K562 treated with DMSO at 1 percent for 48 hours (cell line): ENCODE results near the gene RILP. TPM values are rescaled to one million over a fixed set of nuclear protein-coding genes. Genes with fewer than 3 reads are reported as not detected.

ENCODE experiments used
- total RNA-seq: library from RNA; unstranded; fragments of 300-600 nt; gene quantifications from 2 replicates; pipeline ENCODE4 v1.2.3, GENCODE V29; 2022; ENCODE audit warnings: low replicate concordance; ENCODE audit errors: extremely low read depth

RILP gene, protein sequence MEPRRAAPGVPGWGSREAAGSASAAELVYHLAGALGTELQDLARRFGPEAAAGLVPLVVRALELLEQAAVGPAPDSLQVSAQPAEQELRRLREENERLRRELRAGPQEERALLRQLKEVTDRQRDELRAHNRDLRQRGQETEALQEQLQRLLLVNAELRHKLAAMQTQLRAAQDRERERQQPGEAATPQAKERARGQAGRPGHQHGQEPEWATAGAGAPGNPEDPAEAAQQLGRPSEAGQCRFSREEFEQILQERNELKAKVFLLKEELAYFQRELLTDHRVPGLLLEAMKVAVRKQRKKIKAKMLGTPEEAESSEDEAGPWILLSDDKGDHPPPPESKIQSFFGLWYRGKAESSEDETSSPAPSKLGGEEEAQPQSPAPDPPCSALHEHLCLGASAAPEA
- not detected in 2 replicates for total RNA-seq

GRCh38 chr17:1649844-1650501 lies at the start of gene RILP:
Gene RILP (minus strand): TSS chr17:1649866. CDS start chr17:1649804, 62 bp downstream.

GRCh38 chr17:1684378-1685189 lies 34.9 kb upstream of the RILP start, which contains the start of gene PRPF8:
Gene PRPF8 (minus strand): TSS chr17:1684867. CDS start chr17:1684571, 296 bp downstream.

DNA sequence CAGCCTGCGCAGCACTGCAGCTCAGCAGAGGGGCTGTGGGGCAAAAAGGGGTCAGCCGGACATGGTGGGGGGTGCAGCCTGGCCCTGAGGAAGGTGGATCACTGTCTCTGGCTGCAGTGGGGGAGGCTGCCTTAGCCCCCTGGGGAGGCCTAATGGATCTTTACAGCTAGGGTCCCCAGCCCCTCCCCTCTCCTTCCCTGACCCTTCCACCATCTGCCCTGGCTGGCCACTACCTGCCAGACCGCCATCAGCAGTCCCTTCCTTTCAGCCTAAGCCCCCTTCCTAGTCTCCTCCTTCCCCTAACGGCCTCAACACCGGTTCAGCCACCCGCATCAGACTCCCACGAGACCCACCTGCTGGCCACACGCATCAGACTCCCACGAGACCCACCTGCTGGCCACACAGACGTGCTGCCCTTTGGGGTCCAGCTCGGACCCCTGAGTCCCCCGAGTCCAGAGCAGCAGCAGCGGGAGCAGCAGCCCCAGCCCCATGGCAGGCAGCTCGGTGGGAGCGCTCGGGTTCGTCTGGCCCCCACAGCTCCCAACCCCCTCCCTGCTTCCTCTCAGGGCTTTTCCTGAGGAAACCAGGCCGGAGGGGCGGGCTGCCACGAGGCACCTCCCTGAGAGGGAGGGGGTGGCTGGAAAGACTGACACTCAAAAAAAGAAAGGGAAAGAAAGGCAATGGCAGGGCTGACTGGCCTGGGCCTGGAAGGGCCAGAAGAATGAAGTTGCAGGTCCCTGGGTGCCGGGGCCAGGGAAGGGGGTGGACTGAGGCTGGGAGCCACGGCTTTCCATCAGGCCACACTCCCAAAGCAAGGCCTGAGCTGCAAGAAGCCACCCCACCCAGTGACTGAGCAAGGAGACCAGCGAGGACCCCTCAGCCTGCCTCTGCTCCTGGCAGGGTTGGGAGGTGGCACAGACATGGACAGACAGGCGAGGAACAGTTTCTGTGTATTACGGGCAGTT lies 4.2 kb downstream of the RILP start, which contains the start of gene SCARF1:
Gene SCARF1, minus strand, starts transcription at position 526 of the 965 bp plus-strand sequence. Its CDS starts 35 bp downstream, at position 491.

GRCh38 chr17:1627982-1628855 lies 21.4 kb downstream of the RILP start, which contains the start of gene SLC43A2:
Gene SLC43A2 (minus strand): TSS chr17:1628834. CDS start chr17:1627874, 960 bp downstream.

Other genes with a start within 250 kb of the RILP start
- gene YWHAE, start 249.6 kb downstream of the RILP start, total RNA-seq: 579 TPM in 1 of 2 replicates, not detected in the other
- not detected in 2 replicates for gene CRK, start 193.6 kb downstream of the RILP start, total RNA-seq
- gene MYO1C, start 157.2 kb downstream of the RILP start, total RNA-seq: not detected in 2 replicates
- not detected in 2 replicates for gene INPP5K, start 133.3 kb downstream of the RILP start, total RNA-seq
- not detected in 2 replicates for gene PITPNA, start 87.1 kb downstream of the RILP start, total RNA-seq
- not detected in 2 replicates for gene SLC43A2, start 21.0 kb downstream of the RILP start, total RNA-seq
- gene SCARF1, start 4.1 kb downstream of the RILP start, total RNA-seq: not detected in 2 replicates
- gene PRPF8, start 35.0 kb upstream of the RILP start, total RNA-seq: 461 TPM in 1 of 2 replicates, not detected in the other
- not detected in 2 replicates for gene TLCD2, start 60.5 kb upstream of the RILP start, total RNA-seq
- not detected in 2 replicates for gene WDR81, start 74.8 kb upstream of the RILP start, total RNA-seq
- not detected in 2 replicates for gene SERPINF2, start 93.0 kb upstream of the RILP start, total RNA-seq
- not detected in 2 replicates for gene SERPINF1, start 112.2 kb upstream of the RILP start, total RNA-seq
- not detected in 2 replicates for gene SMYD4, start 180.0 kb upstream of the RILP start, total RNA-seq
- gene RPA1, start 180.1 kb upstream of the RILP start, total RNA-seq: not detected in 2 replicates